GM21367 (cell line): ENCODE measurements around the gene GFRA4.
"Not testable (repeated sequence)": the region's sequence is repeated elsewhere in the genome, so short reads cannot be mapped to it uniquely, and the experiment has no call there.

Experiments
- ATAC-seq: cut with Tn5 transposase; IDR thresholded peaks from one replicate; pipeline ENCODE4 v1.9.1; 2021; ENCODE audit not compliant: unreplicated experiment

The GFRA4 gene

DNA sequence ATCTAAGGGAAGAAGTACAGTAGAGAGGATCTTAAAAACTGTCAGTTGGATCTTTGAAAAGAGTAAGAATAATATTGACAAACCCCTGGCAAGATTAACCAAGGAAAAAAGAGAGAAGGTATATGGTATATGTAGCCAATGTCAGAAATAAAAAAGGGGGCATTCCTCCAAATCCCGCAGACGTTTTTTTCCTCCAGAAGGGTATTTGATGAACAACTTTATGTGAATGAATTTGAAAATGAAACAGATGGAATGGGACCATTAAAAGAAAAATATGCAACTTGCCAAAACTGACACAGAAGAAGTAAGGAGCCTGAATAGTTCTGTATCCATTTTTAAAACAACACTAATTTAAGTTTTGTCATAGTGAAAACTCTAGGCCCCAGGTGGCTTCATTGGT is 35.7 kb downstream of the GFRA4 start:
- no peak for ATAC-seq

DNA sequence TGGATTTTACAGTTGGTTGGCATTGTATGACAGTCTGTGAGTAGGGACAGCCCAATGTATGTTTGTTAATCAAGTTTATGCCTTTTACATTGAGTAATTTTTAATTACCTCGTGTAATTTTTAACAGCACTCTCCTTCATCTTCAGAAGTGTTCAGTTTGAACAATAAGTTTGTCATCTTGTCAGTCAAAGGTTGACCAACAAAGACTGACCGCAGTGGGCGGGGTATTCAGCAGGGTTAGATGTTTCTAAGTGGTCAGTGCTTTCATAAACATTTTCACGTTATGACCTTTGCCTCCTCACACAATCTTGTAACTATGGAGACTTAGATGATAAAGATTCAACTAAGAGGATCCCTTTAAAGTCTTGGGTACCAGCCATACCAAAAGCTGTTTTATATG is 40.8 kb downstream of the GFRA4 start:
- no peak for ATAC-seq

DNA sequence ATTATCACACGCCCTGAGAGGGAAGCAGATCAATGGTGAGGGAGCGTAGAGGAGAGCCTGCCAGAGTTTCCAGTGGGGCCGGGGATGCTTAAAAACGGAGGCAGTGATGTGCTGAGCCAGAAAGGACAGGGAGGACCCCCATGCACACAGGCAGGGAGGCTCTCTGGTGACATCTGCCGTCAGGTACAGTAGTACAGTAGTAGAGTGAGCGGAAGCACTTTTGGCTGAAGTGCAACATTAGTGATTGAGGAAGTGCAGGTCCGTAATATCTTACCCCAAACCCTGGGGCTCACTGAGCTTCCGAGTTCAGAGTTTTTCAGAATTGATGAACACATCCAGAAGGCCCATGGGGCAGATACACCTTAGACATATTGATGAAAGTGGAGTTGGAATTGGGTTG is 42.1 kb downstream of the GFRA4 start:
- no peak for ATAC-seq

DNA sequence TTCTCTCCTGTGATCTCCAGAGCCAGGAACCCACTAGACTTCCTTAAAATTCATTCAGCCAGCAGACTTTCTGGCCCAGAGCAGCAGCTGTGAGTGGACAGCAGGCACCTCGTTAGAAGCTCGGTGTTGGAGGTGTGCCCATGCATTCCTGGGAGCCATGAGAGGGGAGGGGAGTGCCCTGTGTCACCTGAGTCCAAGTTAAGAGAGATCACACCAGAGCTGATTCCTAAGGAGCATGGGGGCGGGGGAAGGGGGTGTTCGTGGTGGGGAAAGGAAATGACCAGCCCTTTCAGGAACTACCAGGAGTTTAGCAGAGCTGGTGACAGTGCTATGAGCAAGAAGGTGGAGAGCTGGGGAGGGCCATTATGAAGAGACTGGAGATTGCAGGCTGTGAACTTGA is 46.9 kb downstream of the GFRA4 start:
- ATAC-seq: no peak

DNA sequence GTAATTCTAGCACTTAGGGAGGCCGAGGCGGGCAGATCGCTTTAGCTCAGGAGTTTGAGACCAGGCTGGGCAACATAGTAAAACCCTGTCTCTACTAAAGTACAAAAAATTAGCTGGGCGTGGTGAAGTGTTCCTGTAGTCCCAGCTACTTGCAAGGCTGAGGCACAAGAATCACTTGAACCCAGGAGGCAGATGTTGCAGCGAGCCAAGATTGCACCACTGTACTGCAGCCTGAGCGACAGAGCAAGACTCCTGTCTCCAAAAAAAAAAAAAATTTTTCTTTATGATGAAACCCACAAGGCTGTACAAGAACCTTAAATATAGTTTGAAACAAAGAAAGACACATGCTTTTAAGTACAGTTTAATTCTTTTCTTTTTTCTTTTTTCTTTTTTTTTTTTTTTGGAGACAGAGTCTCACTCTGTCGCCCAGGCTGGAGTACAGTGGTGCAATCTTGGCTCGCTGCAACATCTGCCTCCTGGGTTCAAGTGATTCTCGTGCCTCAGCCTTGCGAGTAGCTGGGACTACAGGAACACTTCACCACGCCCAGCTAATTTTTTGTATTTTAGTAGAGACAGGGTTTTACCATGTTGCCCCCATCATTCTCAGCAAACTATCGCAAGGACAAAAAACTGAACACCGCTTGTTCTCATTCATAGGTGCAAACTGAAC is 47.9 kb downstream of the GFRA4 start:
- not testable (repeated sequence) for ATAC-seq

DNA sequence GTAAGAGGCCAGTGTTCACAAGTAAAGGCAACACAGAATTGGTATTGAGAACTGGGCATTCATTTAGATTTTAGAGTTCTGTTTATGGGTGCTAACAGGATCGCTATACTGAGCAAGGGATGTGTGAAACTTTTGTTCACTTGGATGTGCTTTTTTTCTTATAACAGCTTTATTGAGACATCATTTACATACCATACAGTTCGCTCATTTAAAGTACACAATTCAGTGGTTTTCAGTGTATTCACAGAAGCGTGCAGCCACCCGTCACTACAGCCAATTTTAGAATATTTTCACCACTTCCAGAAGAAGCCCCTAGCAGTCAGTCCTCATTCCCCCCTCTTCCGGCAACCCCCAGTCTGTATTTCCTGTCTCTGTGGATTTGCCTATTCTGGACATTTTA is 48.7 kb downstream of the GFRA4 start:
- ATAC-seq: no peak

DNA sequence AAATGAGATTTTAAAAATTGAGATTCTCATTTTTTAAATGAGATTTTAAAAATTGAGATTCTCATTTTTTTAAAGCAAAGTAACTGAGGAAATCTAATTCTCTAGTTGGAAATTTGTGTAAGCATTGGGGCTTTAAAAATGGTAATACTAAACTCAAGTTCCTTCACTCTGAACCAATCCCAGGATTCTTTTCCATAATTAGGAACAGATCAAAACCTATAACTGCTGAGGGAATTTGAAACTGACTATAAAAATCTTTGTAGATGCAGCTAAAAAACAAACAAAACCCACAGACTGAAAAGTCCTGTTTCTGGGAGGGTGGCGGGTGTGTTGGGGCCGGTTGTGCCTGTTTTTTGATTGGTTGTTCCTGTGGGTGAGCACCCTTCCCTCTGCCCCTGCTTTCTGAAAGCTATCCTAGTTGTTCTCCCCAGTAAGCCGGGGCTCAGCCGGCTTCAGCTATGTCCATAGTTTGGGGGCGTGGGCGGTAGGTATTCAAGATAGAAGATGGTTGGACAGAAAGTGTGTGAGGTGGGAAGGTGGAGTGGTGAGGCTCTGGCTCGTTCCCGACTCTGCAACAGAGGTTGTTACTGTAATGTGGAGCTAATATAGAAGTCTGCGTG is 49.3 kb downstream of the GFRA4 start:
- no peak for ATAC-seq

DNA sequence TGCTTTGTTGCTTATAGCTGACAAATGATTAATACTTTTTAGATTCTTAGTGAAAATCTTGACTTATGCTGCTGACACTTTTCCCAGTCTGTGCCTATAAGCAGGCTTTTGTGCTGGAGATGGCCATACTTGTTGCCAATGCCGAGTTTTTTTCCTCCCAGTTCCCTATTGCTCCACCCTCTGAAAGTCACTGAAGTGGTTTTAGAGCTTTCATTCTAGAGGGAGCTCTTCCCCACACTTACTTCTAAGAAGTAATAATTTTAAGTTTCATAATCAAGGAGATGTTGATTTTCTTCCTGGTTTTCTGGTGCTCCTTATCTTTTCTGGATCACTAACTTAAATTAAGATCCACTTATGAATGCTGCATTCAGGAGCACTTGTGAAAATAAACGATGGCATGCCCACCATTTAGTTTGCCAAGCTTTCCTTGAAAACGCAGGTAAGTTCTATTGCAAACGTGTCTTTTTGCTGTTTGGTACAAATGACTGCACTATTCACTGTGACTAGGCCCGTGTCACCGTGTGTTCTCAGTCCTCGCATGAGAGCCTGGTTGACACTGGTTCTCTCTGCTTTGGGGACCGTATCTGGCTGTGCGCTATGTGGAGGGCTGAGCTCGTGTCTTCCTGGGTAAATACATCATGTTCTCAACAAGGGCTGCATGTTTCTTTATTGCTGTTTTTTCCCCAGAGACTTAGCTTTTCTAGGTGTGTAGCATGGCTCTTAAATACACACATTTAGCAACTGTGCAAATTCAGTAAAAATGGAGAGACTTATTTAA is 50.2 kb downstream of the GFRA4 start:
- ATAC-seq: no peak

DNA sequence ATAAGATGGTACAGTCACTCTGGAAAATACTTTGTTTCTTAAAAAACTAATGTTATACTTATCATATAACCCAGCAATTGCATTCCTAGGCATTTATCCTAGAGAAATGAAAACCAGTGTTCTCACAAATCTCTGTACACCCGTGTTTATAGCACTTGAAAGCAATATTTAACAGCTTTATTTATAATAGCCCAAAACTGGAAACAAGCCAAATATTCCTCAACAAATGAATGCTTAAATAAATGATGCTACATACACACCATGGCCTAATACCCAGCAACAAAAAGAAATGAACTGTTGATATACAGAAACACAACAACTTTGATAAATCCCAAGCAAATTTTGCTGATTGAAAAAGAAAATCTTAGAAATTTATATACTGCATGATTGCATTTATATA is 51.3 kb downstream of the GFRA4 start:
- no peak for ATAC-seq
